LoVo (cell line): ENCODE results near the gene FRS2.
"Not testable (repeated sequence)": the region's sequence is repeated elsewhere in the genome, so short reads cannot be mapped to it uniquely, and the experiment has no call there.

Experiments used
- DNase-seq: peaks from one replicate; pipeline ENCODE4 v3.0.0-alpha.2; 2016; ENCODE audit warnings: low spot score

FRS2 gene

DNA sequence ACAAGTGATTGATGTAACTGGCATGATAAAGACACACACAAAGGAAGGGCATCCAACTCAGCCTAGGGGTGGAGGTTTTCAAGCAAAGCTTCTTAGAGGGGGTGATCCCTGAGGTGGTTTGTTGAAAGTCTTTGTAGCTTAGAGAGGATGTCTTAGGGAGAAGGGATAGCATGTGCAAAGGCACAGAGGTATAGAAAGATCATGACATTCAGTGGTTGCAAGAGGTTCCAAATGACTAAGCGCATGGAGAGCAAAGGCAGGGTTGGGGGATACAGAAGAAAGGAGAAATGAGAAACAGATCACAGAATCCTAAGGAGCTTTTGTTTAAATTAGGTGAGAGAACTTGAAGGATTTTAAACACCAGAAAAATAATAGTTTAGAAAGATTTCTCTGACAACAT, 109.9 kb downstream of the FRS2 start:
- DNase-seq = no peak

- DNase-seq = no peak
Measured at GRCh38 chr12:69583203-69583602, 113.0 kb downstream of the FRS2 start.

- DNase-seq = peak; percentile 98
Measured at GRCh38 chr12:69585189-69586062, 115.2 kb downstream of the FRS2 start, which contains the start of gene CCT2. TSS of gene CCT2 (plus strand) at chr12:69585459. CDS start at chr12:69585522, 63 bp downstream.

- DNase-seq = no peak
Measured at GRCh38 chr12:69588527-69588926, 118.3 kb downstream of the FRS2 start.

DNA sequence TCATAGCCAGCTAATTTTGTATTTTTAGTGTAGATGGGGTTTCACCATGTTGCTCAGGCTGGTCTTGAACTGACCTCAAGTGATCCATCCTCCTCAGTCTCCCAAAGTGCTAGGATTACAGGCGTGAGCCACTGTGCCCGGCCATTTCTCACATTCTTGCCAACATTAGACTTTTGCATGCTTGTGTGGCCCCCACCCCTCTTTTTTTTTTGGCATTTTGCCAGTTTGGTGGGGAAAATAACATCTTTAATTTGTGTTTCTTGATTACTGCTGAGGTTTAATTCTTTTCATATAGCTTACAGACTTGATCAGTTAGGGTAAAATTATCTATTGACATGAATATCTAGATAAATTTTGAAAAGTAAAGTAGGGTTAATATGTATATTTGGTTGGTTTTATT, 118.9 kb downstream of the FRS2 start:
- no peak for DNase-seq

GRCh38 chr12:69595689-69596088, 125.5 kb downstream of the FRS2 start:
- no peak for DNase-seq

DNA sequence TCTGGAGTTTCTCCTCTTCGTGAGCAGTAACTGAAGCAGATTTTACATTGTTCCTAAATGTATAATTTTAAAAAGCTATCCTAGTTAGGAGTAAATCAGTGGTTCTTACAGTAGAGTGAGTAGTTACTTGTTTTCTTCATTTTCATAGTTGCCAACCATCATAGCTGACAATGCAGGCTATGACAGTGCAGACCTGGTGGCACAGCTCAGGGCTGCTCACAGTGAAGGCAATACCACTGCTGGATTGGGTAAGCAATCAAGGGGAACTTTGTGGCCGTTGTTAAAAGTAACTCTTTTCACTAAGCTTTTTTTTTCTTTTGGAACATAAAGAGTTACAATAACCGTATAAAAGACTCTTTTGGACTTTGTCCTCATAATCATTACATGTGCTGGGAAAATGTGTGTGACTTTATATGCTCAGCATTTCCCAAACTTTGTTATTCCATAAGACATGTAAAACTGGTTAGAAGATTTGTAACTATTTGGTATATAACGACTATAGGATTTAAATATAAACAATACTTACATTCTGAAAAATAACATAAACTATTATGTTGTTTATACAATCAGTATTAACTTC, 128.1 kb downstream of the FRS2 start:
- no peak for DNase-seq

DNA sequence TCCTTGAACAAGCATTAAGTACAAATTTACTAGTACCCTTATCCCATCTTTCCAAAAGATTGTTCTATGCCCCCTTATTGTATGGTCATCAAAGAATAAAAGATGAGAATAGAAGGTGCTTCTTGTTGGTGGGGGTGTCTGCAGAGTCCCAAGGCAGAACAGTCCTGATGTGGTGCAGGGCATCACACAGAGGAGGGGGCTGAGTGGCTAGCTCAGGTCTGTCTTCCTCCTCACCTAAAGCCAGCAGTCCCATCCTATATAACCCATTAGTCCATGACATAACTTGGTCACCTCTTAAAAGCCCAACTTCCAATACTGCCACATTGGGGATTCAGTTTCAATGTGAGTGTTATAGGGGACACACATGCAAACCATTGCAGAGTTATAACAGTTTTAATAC, 130.6 kb downstream of the FRS2 start:
- no peak for DNase-seq

GRCh38 chr12:69601962-69602685, 131.9 kb downstream of the FRS2 start:
- no peak for DNase-seq

- no peak for DNase-seq
Measured at GRCh38 chr12:69602954-69603353, 132.8 kb downstream of the FRS2 start.

DNA sequence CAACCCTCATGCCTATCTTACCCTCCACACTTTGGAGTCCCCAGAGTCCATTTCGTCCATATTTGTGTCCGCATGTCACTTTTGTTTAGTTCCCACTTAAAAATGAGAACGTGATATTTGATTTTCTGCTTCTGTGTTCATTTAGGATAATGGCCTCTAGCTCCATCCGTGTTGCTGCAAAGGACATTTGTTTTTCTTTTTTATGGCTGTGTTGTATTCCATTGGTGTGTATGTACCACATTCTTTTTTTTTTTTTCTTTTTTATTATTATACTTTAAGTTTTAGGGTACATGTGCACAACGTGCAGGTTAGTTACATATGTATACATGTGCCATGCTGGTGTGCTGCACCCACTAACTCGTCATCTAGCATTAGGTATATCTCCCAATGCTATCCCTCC, 133.4 kb downstream of the FRS2 start:
- not testable (repeated sequence) for DNase-seq

DNA sequence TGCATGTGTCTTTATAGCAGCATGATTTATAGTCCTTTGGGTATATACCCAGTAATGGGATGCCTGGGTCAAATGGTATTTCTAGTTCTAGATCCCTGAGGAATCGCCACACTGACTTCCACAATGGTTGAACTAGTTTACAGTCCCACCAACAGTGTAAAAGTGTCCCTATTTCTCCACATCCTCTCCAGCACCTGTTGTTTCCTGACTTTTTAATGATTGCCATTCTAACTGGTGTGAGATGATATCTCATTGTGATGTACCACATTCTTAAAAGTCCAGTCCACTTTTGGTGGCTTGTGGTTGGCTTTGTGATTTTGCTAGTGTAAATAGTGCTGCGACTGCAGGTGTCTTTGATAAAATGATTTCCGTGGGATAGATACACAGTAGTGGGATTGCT, 134.1 kb downstream of the FRS2 start:
- DNase-seq = not testable (repeated sequence)

DNA sequence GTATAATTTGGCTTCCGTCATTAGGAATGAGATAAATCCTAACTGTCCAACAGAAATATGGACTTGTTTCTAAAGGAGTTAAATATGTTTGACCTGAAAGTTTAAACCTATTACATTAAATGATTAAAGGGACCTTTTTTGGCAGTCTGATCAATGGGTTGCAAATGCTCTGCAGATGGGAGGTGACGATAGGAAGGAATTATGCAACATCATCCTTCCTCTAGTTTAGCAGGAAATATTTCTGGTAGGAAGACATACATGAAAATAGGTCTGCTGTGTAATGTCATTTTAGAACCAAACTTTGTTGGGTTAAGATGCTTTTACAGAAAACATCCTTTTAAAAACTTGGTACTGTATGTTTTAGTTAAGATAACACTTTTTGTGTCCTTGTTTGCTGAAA, 137.9 kb downstream of the FRS2 start:
- no peak for DNase-seq

DNA sequence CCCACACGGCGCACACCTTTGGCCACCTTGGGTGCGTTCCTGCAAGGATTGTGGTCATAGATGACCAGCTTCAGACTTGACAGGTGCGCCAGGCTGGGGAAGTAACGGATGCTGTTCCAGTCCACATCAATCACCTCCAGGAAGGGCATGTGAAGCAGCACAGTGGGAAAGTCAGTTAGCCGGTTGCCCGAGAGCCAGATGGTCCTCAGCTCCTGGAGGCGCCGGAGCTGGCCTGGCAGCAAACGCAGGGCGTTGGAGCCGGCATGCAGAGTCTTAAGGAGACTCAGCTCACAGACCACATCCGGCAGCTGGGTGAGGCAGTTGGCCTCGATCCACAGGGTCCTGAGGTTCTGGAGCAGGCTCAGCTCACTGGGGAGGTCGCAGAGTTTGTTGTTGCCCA, 139.9 kb downstream of the FRS2 start:
- DNase-seq = no peak

- DNase-seq = no peak
Measured at GRCh38 chr12:69610729-69611128, 140.5 kb downstream of the FRS2 start, which contains the start of gene LRRC10. TSS of gene LRRC10 (minus strand) at chr12:69610907. CDS start at chr12:69610838, 69 bp downstream.

DNA sequence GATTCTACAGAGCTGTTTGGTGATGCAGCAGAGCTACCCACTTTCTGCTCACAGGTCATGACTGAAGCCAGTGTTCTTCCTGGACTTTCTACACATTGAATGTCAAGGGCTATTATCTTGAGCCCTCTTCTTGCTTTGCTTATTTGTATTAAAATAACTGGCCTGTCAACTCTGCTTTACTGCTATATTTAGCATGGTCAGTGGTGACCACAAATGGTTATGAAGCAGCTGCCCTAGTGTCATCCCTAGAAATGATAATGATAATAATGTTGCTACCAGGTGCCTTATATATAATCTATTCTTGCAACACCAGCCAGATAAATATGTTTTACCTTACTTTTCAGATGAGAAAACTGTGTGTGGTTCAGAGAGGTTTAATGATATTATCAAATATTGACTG, 143.2 kb downstream of the FRS2 start:
- DNase-seq = no peak

GRCh38 chr12:69616025-69616424, 145.8 kb downstream of the FRS2 start:
- DNase-seq = no peak

DNA sequence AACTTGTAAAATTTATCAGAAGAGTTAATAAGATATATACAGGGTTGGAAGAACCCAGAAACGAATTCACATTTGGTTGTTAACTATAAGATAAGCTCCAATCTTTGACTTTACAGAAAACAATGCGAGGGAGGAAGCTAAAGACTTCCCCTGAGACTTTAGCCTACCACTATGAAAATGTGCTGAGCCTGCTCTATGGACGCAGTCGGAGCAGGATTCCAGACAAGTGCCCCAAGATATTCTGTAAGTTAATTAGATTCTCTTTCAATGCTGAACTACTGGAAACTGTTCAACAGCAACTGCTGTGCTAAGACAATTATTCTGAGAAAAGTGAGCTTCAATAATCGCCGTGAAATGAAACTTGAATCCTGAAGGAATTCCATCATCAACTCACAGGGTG, 148.9 kb downstream of the FRS2 start:
- DNase-seq = no peak

DNA sequence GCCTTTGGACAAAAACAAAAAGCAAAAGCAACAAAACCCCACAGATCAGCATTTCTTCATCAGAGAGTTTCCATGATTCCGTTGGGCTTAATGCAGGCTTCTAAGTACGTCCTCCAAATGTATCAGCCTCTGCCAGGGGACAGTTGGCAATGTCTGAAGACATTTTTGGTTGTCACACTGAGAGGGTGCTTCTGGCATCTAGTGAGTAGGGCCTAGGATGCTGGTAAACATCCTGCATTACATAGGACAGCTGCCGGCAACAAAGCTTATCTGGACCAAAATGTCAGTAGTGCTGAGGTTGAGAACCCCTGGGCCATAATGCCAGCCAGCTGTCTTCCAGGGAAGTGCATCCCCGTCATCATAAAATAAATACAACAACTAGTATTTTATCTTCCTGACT, 149.9 kb downstream of the FRS2 start:
- no peak for DNase-seq

GRCh38 chr12:69620921-69621320, 150.7 kb downstream of the FRS2 start:
- no peak for DNase-seq

- no peak for DNase-seq
Measured at GRCh38 chr12:69621551-69621950, 151.4 kb downstream of the FRS2 start.

- no peak for DNase-seq
Measured at GRCh38 chr12:69623970-69624369, 153.8 kb downstream of the FRS2 start.

DNA sequence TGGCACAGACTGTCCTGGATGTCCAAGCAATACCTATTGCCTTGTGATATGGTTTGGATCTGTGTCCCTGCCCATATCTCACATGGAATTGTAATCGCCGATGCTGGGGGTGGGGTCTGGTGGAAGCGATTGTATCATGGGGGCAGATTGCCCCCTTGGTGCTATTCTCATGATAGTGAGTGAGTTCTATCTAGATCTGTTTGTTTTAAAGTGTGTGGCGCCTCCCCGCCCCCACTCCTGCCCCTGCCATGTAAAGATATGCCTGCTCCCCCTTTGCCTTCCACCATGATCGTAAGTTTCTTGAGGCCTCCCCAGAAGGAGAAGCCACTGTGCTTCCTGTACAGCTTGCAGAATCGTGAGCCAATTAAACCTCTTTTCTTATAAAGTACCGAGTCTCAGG, 157.3 kb downstream of the FRS2 start:
- no peak for DNase-seq
